SIG-M5 (cell line): ENCODE measurements around the gene ELFN2.

Experiments used
- DNase-seq: peaks from one replicate; lab custom pipeline; 2025; lab: John Stamatoyannopoulos, UW

The ELFN2 gene

DNA sequence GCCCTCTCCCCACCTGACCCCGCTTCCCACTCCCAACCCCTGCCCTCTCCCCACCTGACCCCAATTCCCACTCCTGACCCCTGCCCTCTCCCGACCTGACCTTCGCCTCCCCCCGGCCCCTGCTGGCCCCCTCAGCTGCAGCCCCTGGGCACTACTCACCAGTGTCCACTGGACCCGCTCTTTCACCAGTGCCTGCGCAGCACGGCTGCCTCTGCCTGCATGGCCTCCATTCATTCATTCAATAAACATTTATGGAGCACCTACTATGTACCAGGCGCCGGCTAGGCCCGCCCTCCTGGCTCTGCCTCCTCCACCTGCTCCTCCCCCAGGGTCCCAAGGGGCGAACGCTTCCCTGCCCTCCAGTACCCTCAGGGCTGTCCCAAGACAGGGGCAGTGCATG, 42.6 kb downstream of the ELFN2 start:
- DNase-seq, result no peak

DNA sequence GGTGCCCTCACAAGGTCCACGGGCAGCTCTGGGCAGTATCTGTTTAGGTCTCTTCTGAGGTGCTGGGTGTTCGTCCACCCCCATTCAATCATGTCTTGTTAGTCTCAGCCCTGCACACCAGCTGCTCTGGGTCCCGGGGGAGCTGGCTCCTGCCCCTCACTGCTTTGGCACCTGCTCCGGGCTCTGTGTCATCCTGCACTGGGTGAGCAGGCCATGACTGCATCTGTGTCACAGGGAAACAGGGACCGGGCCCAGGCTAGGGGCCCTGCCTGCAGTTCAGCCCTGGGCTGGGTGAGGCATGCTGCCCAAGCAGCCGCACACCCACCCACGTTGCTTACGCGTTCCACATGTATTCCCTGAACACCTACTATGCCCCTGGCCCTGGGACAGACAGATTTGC, 43.9 kb downstream of the ELFN2 start:
- no peak for DNase-seq

DNA sequence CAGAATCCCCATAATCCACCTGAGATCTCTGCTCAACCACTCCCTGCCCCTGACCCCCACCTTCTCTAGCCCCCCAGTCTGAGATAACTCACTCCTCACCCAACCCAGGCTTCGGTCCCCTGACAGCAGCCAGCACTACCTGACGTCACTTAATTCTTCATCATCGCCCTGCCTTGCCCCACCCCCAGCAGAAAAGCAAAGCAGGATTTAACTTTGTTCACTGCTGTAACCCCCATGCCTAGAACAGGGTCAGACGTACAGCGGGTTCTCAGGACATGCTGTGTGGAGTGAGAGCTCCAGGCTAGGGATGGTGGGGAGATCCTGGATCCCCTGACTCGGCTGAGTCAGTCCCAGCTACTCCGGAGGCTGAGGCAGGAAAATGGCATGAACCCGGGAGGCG, 45.8 kb downstream of the ELFN2 start:
- no peak for DNase-seq

DNA sequence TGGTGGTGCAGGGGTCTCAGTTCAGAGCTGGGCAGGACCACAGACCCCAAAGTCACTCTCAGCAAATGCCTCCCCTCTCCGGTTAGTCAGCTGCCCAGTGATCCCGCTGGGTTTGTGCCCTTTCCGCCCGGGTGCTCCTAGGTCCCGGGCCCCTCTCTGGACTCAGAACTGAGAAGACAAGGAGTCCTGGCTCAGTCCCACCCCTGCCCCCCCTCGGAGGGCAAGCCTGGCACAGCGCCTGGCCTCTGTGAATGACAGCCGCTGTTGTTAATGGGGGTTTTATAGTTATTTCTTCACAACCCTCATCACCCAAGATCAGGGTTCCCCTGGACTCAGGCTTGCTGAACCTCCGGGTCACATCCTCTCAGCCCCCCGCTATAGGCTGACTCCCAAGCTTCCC, 47.6 kb downstream of the ELFN2 start:
- DNase-seq, result no peak

DNA sequence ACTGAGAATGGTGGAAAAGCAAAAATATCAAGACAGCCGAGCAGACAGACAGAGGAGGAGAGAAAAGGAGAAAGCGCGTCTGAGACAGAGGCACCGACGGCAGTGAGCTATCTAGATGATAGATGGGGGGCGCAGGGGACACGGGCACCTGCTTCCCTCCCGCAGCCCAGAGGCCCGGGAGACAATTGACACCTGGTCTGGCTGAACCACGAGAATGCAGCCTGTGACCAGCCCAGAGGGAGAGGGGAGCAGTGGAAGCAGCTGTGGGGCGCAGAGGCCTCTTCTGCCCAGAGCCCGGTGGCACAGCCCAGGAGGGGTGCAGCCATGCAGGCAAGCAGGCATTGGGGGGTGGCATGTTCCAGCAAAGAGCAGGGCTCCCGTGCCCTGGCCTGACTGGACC, 48.2 kb downstream of the ELFN2 start:
- no peak for DNase-seq

DNA sequence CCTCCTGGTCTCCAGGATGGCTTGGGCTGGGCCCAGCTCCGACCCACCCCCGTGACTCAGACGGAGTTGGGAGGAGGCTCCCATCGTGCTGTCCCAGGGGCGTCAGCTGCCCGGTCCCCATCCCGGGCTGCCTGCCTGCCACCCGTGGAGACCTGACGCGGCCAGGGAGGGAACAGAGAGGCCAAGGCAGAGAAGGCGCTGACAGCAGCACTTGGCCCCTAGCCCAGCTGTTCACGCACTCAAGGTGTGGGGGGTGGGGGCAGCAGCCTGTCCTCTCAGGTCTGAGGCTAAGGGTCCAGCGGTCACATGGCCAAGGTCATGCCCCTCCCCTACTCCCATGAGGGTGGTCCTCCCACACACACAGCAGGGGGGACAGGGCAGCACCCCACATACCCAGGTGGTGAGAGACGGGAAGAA, 48.6 kb downstream of the ELFN2 start:
- DNase-seq, result no peak

DNA sequence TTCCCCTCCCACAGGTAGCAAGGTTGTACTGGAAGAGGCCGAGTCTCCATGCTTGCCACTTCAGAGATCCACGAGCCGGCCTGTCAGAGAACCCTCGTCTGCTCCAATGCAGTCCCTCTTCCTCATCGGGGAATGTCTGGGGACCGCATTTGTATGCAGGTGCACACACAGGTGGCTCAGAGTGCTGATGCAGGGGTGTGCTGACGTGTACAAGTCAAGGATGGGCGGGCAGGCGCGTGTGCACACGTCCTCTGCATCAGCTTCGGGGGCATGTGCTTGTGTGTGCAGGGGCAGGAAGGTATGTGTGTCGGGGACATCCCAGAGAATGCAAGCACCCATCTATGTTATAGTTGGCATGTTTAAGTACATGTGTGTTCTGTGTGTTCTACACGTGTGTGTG, 49.4 kb downstream of the ELFN2 start:
- no peak for DNase-seq

DNA sequence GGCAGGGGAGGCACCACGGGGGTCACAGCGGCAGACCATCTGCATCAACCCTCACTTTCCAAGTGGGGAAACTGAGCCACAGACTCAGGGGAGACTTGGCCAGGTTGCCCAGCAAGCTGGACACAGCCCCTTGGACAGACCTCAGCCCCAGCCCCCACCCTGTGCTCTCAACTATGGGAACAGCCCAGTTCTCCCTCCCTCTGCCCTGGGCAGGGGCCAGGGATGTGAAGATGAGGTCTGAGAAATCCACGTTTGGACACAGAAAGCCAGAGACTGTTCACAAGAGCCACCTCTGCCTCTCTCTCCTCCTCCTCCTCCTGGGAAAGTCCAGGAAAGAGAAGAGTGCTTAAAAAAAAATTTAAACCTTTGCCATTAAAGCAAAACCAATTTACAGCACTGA, 50.1 kb downstream of the ELFN2 start:
- no peak for DNase-seq

DNA sequence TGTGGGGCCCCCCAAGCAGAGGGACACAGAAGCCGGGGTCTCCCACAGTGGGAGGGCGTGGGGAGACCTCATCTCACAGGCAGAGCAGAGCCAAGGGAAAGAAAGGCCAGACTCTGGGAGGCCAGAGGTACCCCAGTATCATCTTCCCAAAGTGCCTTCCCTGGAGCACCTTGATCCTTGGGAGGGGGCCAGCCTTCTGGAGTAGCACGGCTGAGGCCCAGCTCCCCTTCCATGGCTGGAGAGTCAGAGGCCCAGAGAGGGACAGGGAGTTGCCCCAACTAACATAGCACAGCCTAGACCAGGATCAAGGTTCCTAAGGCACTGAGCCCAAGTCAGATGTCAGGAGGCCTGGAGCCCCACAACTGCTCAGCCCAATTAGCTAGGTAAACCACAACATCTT, 50.6 kb downstream of the ELFN2 start:
- no peak for DNase-seq

DNA sequence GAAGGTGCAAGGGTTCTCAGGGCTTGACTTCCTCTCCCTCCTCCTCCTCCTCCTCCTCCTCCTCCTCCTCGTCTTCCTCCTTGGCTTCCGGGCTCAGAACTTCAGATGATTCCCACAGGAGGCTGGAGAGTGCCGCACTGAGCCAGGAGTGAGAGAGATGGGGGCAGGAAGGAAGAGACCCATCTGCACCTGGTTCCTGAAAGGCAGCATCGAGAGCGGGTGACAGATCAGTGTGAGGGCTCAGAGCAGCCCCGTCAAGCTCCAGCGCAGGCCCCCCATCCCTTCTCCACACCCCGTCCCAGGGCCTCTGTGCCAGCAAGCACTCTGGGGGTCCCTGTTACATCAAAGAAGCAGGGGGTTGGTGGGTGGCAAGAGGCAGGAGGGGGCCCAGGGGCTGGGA, 51.5 kb downstream of the ELFN2 start:
- DNase-seq, result no peak

DNA sequence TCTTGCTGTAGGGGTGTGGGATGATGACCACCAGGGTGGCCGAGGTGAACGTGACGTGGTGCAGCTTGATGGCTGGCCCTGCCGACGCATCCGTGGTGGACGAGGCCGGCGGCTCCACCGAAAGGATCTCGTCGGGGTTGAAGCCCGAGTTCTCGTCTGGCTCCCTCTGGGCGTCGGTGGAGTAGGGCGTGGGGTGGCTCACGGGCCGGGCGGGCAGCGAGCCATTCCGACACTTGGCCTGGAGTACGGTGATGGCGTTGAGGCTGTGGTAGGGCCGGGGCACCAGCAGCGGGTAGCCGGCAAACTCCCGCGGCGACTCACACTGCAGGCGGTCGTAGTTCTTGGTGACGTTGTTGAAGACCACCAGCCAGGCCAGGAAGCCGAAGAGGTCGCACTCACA, 52.7 kb downstream of the ELFN2 start:
- no peak for DNase-seq

DNA sequence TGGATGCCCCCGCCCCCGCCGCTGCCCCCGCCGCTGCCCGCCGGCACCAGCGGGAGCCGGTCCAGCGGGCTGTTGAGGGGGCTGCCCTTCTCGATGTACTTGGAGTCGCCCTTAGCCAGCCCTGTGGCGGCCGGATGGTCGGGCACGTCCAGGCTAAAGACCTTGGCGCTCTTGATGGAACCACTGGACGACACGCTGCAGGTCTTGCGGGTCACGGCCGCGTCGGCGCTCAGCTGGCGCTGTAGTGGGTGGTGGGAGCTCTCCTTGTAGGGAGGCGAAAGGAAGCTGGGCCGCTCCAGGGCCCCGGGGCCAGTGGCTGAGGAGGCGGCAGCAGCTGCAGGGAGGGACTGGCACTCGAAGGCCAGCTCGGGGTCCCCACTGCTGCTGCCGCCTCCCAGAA, 53.8 kb downstream of the ELFN2 start:
- no peak for DNase-seq

DNA sequence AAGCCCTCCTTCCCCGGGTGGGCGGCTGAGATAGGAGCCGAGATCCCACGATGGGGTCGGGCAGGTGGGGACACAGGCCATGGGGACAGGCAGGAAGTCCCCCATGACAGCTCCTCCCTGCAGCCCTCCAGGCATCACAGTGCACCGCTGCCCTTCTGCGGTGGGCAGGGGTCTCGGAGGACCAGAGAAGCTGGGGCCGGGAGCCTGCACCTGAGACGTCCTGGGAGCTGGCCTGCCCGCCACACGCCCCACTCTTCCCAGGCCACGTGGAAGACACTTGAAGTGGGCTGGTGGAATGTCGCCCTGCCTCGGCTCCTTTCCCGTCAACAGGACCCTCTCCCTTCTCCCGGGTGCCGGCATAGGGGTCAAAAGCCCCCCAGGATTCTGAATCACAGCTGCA, 55.4 kb downstream of the ELFN2 start:
- DNase-seq, result no peak

DNA sequence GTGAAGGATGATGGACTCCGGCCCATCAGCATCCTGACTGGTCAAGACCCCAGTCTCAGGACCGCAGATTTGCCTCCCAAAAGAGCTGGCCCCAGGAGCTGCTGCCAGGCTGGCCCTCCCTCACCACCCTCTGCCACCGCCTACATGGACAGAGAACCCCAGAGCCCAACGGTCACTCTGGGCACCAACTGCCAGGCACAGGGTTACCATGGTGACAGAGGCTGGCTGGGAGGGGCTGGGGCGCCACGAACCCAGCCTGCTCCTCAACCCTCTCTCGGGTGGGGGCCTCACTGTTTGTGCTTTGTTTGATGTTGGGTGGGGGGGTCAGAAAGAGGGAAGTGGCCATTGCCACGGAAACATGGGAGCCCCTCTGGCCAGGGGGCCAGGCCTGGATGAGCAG, 55.8 kb downstream of the ELFN2 start:
- no peak for DNase-seq

DNA sequence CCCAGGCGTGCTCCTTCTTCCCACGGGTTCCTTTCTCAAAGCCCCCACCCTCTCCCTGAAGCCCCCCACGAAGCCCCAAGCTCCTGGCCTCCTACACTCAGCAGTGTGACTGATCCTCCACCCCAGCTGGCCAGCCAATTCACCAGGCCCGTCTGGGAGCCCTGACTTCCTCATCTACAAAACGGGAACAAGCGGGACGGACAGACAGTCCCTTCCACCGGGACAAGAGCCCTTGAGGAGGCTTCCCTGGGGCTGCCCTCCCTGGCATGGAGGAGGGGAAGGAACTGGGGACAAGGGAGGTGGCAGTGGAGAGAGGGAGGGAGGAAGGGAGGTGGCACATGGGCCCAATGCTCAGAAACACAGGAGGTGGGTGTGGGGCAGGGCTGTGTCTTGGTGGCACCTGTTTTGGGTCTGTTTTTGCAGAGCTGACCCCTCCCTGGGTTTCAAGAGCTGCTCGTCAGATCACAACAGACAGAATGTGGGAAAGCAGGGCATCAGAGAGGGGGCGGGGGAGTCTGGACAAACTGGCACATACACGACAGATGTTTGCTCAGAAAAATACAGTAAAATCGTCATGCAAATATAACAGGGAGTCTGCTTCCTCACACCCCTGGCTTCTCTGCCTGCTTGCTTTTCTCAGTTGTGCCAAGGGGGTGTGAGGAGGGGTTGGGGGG, 56.8 kb downstream of the ELFN2 start:
- DNase-seq, result no peak

DNA sequence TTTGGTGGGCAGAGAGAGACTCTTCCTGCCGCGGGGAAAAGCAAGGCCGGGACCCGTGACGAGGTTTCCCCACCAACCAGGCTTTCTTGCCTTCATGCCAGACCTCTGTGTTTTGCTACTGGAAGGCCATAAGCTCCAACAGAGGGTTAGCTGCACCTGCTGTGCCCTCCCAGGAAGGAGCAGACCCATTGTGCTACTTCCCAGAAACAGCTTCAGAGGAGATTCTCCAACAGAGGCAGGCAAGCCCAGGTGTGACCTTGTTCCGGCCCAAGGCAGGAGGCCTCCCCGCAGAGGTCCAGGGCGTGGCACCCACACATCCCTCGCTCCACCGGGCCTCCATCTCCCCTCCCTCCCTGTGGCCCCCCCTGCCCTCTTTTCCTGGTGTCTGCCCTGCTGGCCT, 57.8 kb downstream of the ELFN2 start:
- no peak for DNase-seq

DNA sequence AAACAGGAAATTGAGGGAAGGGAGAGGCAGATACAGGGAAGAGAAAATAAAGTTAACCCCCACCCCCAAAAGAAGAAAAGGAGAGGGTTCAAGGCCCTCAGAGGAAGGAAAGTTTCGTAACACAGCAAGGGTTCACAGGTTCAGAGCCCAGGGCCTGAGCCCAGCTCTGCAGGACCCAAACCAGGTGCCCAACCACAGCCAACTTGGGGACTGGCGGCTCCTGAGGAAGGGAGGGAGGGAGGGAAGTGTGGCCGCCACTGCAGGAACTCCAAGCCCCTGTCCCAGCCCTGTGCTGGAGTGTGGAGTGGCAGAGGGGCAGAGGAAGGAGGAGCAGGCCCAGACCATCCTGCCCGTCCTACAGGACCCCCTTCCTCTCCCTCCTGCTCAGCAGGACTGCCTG, 59.2 kb downstream of the ELFN2 start:
- DNase-seq, result no peak

DNA sequence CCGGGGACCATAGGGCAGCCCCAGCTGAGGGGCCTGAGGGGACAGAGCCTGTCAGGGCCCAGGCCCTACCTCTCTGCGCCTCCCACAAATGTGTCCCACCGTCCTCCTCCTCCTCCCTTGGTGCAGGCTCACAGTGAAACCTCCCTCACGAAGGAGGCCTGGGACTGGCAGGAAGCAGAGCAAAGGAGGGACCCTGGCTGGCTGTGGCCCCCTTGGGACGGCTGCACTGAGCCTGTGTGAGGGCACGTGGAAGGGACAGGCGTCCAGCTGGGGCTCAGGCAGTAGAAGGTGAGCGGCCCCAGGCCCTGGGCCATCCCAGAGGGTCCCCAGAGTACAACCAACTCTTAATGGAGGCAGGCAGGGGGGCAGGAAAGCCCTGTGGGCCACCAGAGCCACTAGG, 60.7 kb downstream of the ELFN2 start:
- no peak for DNase-seq

DNA sequence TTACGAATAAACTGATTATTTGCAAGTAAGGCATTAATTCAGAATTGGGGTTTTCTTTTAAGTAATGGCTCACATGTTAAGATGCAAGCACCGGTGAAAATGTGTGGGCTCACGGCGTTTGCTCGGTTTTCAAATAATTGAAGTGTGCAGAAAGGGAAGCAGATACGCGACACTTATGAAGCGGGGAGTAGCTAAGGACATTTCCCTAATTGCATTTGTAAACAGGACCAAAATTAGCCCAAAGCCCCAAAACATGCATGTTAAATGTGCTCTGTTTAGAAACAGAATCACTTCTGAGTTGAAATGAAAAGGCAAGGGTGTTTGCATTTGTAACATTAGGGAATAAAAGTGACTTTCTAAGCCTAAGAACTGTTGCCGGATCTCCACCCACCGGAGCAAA, 61.3 kb downstream of the ELFN2 start:
- no peak for DNase-seq

DNA sequence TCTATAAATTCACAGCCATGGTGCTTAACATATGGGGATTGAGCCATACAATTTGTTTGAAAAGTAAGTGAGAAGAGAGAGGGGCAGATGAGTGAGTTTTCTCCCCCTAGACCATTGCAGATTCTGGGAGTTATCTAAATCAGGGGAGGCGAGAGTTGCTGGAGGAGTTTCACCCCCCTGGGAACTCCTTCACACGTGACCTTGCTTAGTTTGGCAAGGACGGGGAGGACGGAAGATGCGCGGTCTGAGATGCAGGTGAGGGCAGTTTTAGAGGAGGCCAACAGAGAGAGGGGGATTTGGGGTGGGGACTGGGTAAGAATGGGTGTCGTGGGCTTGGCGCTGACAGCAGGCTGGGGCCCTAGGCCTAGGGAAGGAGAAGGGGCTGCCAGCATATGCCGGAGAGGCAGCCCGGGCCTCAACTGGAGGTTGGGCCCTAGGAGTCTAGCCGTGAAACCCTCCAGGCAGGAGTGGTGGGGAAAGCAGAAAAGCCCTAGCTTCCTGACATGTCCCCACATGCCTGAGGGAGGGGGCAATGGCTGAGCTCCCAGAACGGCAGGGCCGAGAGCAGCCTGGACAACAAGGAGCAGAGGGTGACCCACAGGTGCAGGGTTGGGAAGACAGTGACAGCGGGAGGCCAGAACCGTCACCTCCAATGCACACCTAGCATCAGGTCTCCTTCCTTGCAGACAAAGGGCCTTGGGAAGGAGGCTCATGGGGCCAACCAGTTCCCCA, 63.9 kb downstream of the ELFN2 start:
- no peak for DNase-seq

DNA sequence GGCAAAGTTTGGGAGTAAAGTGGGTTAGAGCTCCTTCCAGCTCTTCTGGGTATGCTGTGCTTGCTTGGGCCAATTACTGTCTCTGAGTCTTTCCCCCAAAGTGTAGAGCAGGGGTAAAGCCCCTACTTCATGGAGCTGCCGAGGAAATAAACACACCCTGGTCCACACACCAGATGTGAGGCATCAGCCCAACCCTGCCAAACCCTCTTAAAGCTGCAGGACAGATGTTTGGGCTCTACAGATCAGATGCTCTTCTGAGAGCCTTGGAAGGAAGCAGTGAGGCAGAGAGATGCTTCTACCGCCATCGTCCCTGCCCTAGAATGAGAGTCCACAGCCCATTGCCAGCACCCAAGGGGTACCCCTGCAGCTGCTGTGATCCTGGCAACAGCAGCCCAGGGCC, 64.7 kb downstream of the ELFN2 start:
- no peak for DNase-seq

DNA sequence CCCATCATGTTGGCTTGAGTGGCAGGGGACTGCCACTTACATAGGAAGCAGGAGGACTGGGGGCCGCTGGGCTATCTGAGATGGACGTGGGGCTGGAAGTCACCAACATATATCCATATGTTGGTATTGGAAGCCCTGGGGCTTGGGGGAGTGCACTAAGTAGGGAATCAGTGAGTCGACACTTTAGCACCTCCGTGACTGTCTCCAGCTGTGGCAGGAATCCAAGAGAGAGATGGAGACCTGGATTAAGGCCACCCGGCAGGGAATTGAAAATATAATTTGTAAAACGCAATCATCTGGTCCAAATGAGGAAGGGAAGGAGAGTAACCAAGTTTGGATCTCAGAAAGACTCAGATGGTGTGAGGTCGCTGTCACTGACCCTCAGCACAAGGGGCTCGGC, 68.4 kb downstream of the ELFN2 start:
- no peak for DNase-seq

DNA sequence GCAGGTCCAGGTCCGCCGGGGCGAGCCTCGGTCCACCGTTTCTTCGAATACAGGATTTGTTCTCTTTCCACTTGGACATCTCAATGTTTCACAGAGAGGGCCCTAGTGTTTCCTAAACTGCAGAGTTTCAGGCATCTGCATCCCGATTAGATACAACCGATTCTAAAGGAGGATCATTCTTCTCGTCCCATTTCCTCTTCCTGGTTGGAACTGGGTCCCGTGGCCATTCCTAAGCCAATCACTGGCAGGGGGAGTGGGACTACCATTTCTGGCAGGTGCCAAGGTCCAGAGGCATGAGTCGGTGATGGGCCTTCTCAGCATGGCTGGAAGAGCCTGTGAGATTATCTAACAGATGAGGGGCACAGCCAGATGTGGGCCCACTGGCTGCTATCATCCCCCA, 68.9 kb downstream of the ELFN2 start:
- no peak for DNase-seq

DNA sequence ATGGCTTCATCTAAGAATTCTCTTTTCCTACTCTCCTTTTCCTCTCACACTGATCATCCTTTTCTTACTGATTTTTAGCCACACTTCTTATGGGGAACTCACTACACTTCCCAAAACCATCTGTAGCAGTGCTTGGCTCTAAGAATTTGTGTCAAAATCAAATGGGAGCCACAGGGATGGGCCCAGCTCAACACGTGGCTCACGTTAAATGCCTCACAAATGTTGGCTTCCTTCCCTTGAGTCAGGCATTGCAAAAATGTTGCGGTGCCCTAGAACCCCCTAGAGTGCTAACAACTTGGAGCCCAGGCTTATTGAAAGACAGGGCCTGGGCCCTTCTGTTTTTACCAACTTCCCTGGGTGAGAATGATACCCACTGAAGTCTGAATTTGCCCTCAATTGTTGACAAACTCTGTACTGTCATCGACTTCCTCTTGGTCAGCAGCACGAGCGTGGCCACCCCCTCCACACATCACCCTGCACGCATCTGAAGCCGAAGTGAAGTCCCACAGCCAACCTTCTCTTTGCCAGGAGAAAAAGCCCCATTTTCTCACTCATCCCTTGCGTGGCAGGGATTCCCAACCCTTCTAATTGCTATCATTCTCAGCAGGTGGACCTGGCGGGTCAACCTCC, 69.7 kb downstream of the ELFN2 start:
- DNase-seq, result no peak
